H9 (cell line): Measurements from ENCODE around the gene SEMA4C. TPM values are rescaled to one million over a fixed set of nuclear protein-coding genes. Genes with fewer than 3 reads are reported as not detected.

Experiments used
- DNase-seq: peaks from one replicate; pipeline ENCODE4 v3.0.0-alpha.2; 2017
- H2AFZ ChIP-seq: one replicate; pipeline ENCODE4 v1.6.1; 2013; ENCODE audit warnings: mild to moderate bottlenecking, low read length, control low read depth, moderate library complexity
- H2AK5ac ChIP-seq: 2 replicates; pipeline ENCODE4 v1.6.1; 2013; ENCODE audit warnings: low read length, control low read depth, mixed read lengths; ENCODE audit not compliant: insufficient read length
- H2BK120ac ChIP-seq: one replicate; pipeline ENCODE4 v1.6.1; 2013; ENCODE audit warnings: low read depth, mild to moderate bottlenecking, low read length, control low read depth, inconsistent platforms; ENCODE audit not compliant: poor library complexity, severe bottlenecking
- H2BK12ac ChIP-seq: 2 replicates; pipeline ENCODE4 v1.6.1; 2013; ENCODE audit warnings: low read length, control low read depth, mixed read lengths, low read depth; ENCODE audit not compliant: insufficient read length
- H2BK15ac ChIP-seq: 2 replicates; pipeline ENCODE4 v1.6.1; 2013; ENCODE audit warnings: low read depth, low read length, control low read depth
- H2BK20ac ChIP-seq: one replicate; pipeline ENCODE4 v1.6.1; 2013; ENCODE audit warnings: low read depth, mild to moderate bottlenecking, low read length, control low read depth, inconsistent platforms; ENCODE audit not compliant: poor library complexity, severe bottlenecking
- H2BK5ac ChIP-seq: 2 replicates; pipeline ENCODE4 v1.6.1; 2013; ENCODE audit warnings: low read length, control low read depth, mixed read lengths; ENCODE audit not compliant: insufficient read length
- H3K14ac ChIP-seq: 2 replicates; pipeline ENCODE4 v1.6.1; 2013; ENCODE audit warnings: low read length, control low read depth; ENCODE audit not compliant: insufficient read depth
- H3K18ac ChIP-seq: 2 replicates; pipeline ENCODE4 v1.6.1; 2013; ENCODE audit warnings: low read depth, mild to moderate bottlenecking, mixed read lengths, low read length, control low read depth; ENCODE audit not compliant: insufficient read length
- H3K23ac ChIP-seq: 2 replicates; pipeline ENCODE4 v1.6.1; 2013; ENCODE audit warnings: low read length, control low read depth, mixed read lengths, low read depth; ENCODE audit not compliant: insufficient read length
- H3K23me2 ChIP-seq: 2 replicates; pipeline ENCODE4 v1.6.1; 2013; ENCODE audit warnings: low read depth, mild to moderate bottlenecking, mixed read lengths, low read length, control low read depth; ENCODE audit not compliant: insufficient read length, poor library complexity, severe bottlenecking
- H3K27ac ChIP-seq: 2 replicates; pipeline ENCODE4 v1.5.1; 2013; ENCODE audit warnings: low read length, control low read depth, mixed read lengths, low read depth; ENCODE audit not compliant: insufficient read length
- H3K27me3 ChIP-seq: 2 replicates; pipeline ENCODE4 v1.6.1; 2013; ENCODE audit warnings: low read length, control low read depth, inconsistent platforms; ENCODE audit not compliant: insufficient read depth
- H3K4ac ChIP-seq: 2 replicates; pipeline ENCODE4 v1.6.1; 2013; ENCODE audit warnings: low read depth, mild to moderate bottlenecking, control low read depth, inconsistent platforms, low read length, moderate library complexity
- H3K4me1 ChIP-seq: 2 replicates; pipeline ENCODE4 v1.6.1; 2013; ENCODE audit warnings: low read length, control low read depth, inconsistent platforms; ENCODE audit not compliant: insufficient read depth
- H3K4me2 ChIP-seq: 2 replicates; pipeline ENCODE4 v1.6.1; 2013; ENCODE audit warnings: low read length, control low read depth, mixed read lengths; ENCODE audit not compliant: insufficient read length, insufficient read depth
- H3K56ac ChIP-seq: 2 replicates; pipeline ENCODE4 v1.6.1; 2013; ENCODE audit warnings: low read depth, mild to moderate bottlenecking, mixed read lengths, low read length, control low read depth; ENCODE audit not compliant: insufficient read length
- H3K79me1 ChIP-seq: 2 replicates; pipeline ENCODE4 v1.6.1; 2013; ENCODE audit warnings: low read depth, mild to moderate bottlenecking, moderate library complexity, low read length, control low read depth, inconsistent platforms; ENCODE audit not compliant: insufficient read depth, poor library complexity, severe bottlenecking
- H3K79me2 ChIP-seq: 2 replicates; pipeline ENCODE4 v1.6.1; 2013; ENCODE audit warnings: low read length, control low read depth, inconsistent platforms; ENCODE audit not compliant: insufficient read depth
- H3K9ac ChIP-seq: 2 replicates; pipeline ENCODE4 v1.6.1; 2013; ENCODE audit warnings: low read length, control low read depth, mixed read lengths; ENCODE audit not compliant: insufficient read length; ENCODE audit errors: extremely low read depth
- H3K9me3 ChIP-seq: one replicate; pipeline ENCODE4 v1.6.1; 2013; ENCODE audit warnings: low read depth, low read length, inconsistent platforms; ENCODE audit not compliant: control insufficient read depth
- H3T11ph ChIP-seq: one replicate; pipeline ENCODE4 v1.6.1; 2013; ENCODE audit warnings: mild to moderate bottlenecking, low read length, control low read depth, inconsistent platforms
- H4K20me1 ChIP-seq: one replicate; pipeline ENCODE4 v1.6.1; 2013; ENCODE audit not compliant: control insufficient read depth, insufficient read length, insufficient read depth
- H4K5ac ChIP-seq: 2 replicates; pipeline ENCODE4 v1.6.1; 2013; ENCODE audit warnings: low read depth, mild to moderate bottlenecking, mixed read lengths, low read length, control low read depth; ENCODE audit not compliant: insufficient read length
- H4K8ac ChIP-seq: replicated peaks from 2 replicates; pipeline ENCODE4 v1.6.1; 2013; ENCODE audit warnings: low read length, control low read depth, mixed read lengths, low read depth; ENCODE audit not compliant: insufficient read length
- H4K91ac ChIP-seq: 2 replicates; pipeline ENCODE4 v1.6.1; 2013; ENCODE audit warnings: low read depth, mild to moderate bottlenecking, moderate library complexity, mixed read lengths, low read length, control low read depth; ENCODE audit not compliant: insufficient read length
- H3K27ac Mint-ChIP-seq, 3 experiments: 2 replicates in 2 of 3; 3 replicates in 1 of 3; pipeline ENCODE4 v1.8.0; 2020 to 2021; ENCODE audit warnings: mixed read lengths in 3 of 3, mild to moderate bottlenecking in 1 of 3, moderate library complexity in 1 of 3
- H3K27me3 Mint-ChIP-seq: 2 replicates; pipeline ENCODE4 v1.8.0; 2021; ENCODE audit warnings: low read depth, mild to moderate bottlenecking, moderate library complexity, mixed read lengths
- H3K36me3 Mint-ChIP-seq, 3 experiments: 2 replicates in 2 of 3; 3 replicates in 1 of 3; pipeline ENCODE4 v1.8.0; 2020 to 2021; ENCODE audit warnings: low read depth in 3 of 3, mixed read lengths in 3 of 3; ENCODE audit not compliant: insufficient read depth in 1 of 3
- H3K4me1 Mint-ChIP-seq, 2 experiments: 2 replicates each; pipeline ENCODE4 v1.8.0; 2020; ENCODE audit warnings: mixed read lengths in 2 of 2
- H3K4me3 Mint-ChIP-seq, 2 experiments: 2 replicates in 1 of 2; 3 replicates in 1 of 2; pipeline ENCODE4 v1.8.0; 2020 to 2021; ENCODE audit warnings: mild to moderate bottlenecking in 2 of 2, mixed read lengths in 2 of 2, moderate library complexity in 1 of 2
- H3K9me3 Mint-ChIP-seq, 2 experiments: 2 replicates in 1 of 2; 3 replicates in 1 of 2; pipeline ENCODE4 v1.8.0; 2020; ENCODE audit warnings: mild to moderate bottlenecking in 2 of 2, mixed read lengths in 2 of 2, moderate library complexity in 1 of 2
- WGBS: extraction: QIAGEN DNeasy Blood & Tissue Kit; methylation state at CpG from one replicate; pipeline ENCODE4 v1.1.7; 2013; ENCODE audit warnings: missing lambda C conversion rate, low lambda C conversion rate, mixed read lengths; ENCODE audit not compliant: insufficient read length; ENCODE audit errors: extremely low coverage; 5-methylcytosine and 5-hydroxymethylcytosine counted together
- total RNA-seq: library from RNA; stranded (reverse); gene quantifications from 2 replicates; pipeline ENCODE4 v1.2.1, GENCODE V29; 2021
- TF ChIP-seq, protein P1 (sequence below): fragments of 200-600 bp; sonication (generic); conservative IDR thresholded peaks from 3 replicates; pipeline ENCODE4 v1.8.0; 2021; ENCODE audit warnings: antibody characterized with exemption, mild to moderate bottlenecking

Gene SEMA4C
- total RNA-seq, 1 experiment from 2014 or later, result 81.6 TPM

DNA sequence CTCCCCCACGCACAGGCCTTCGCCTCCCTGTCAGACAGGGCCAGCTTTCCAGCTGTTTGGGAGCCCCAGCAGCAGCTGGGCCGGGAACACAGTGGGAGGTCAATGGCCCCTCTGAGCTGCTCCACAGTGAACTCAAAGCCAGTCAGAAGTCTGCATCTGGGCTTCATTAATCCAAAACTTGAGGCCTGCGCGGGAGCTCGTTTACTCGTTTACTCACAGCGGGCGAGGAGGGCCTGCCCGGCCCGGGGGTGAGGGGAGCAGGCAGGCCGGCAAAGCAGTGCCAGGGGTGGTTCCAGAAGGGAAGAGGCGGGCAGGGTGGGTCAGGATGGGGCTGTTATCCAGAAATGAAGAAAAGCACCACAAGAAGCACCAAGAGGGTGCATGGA is 36.8 kb upstream of the SEMA4C start:
- Histone ChIP-seq H3K9me3 (no peaks in the 10 kb centered on the region), H2BK15ac (no peak overlapping the region), H4K91ac (no peak overlapping the region), H3K4ac (no peak overlapping the region), H4K8ac (no peak overlapping the region), H3K56ac (no peak overlapping the region), H2BK120ac (no peak overlapping the region), H3K79me1 (no peaks in the 10 kb centered on the region), H4K5ac (no peak overlapping the region), H2AK5ac (no peak overlapping the region), H2BK12ac (no peak overlapping the region), H2BK20ac (no peak overlapping the region), H2BK5ac (no peak overlapping the region), H3K4me2 (no peak overlapping the region), H3K14ac (peak overlapping the region; percentile 39), H3T11ph (no peak overlapping the region), H3K27ac (no peak overlapping the region), H3K79me2 (no peaks in the 10 kb centered on the region), H4K20me1 (no peaks in the 10 kb centered on the region), H3K9ac (no peak overlapping the region), H2AFZ (no peak overlapping the region), H3K23ac (no peak overlapping the region), H3K4me1 (peaks cover 2% of the 10 kb centered on the region; the same call in 1 of the 2 replicates), H3K27me3 (no peaks in the 10 kb centered on the region), H3K23me2 (no peaks in the 10 kb centered on the region), H3K18ac (no peak overlapping the region)
- peak overlapping the region; percentile 62 to 92 (median 64); a peak in 6 of 7 replicates for H3K27ac Mint-ChIP-seq
- peaks cover 22 to 34% of the 10 kb centered on the region in 2 experiments for H3K4me1 Mint-ChIP-seq
- H3K36me3 Mint-ChIP-seq, result 0 out of 7 replicates have a peak, but pooled peaks cover 0 to 4% (median 0%) of the 10 kb centered on the region in 3 experiments
- peaks cover 7% of the 10 kb centered on the region for H3K27me3 Mint-ChIP-seq
- H3K9me3 Mint-ChIP-seq, result no peaks in the 10 kb centered on the region; a peak in 1 of 5 replicates
- peak overlapping the region in 1 of 2 experiments; percentile 68; a peak in 3 of 5 replicates for H3K4me3 Mint-ChIP-seq
- DNase-seq, result peak; percentile 63
- no CpG with 5 or more reads among the region's 13 CpGs for WGBS
- TF ChIP-seq, protein P1, sequence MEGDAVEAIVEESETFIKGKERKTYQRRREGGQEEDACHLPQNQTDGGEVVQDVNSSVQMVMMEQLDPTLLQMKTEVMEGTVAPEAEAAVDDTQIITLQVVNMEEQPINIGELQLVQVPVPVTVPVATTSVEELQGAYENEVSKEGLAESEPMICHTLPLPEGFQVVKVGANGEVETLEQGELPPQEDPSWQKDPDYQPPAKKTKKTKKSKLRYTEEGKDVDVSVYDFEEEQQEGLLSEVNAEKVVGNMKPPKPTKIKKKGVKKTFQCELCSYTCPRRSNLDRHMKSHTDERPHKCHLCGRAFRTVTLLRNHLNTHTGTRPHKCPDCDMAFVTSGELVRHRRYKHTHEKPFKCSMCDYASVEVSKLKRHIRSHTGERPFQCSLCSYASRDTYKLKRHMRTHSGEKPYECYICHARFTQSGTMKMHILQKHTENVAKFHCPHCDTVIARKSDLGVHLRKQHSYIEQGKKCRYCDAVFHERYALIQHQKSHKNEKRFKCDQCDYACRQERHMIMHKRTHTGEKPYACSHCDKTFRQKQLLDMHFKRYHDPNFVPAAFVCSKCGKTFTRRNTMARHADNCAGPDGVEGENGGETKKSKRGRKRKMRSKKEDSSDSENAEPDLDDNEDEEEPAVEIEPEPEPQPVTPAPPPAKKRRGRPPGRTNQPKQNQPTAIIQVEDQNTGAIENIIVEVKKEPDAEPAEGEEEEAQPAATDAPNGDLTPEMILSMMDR, result no peak
